Measurements from ENCODE around the gene CIAO2A.
"Not testable (repeated sequence)": the region's sequence is repeated elsewhere in the genome, so short reads cannot be mapped to it uniquely, and the experiment has no call there.

CIAO2A gene

GRCh38 chr15:64093627-64094417 is at the start of gene CIAO2A:
CIAO2A (minus strand) TSS chr15:64093838; CDS start chr15:64093768, 70 bp downstream.
- peak; percentile 98 for DNase-seq

GRCh38 chr15:64143276-64143675 is 49.6 kb upstream of the CIAO2A start:
- no peak for DNase-seq

- no peak for DNase-seq
Observed at GRCh38 chr15:64141798-64142512, 48.3 kb upstream of the CIAO2A start.

- DNase-seq: no peak
Observed at GRCh38 chr15:64138331-64138941, 44.8 kb upstream of the CIAO2A start.

GRCh38 chr15:64137226-64137833 is 43.7 kb upstream of the CIAO2A start:
- no peak for DNase-seq

GRCh38 chr15:64136347-64136746 is 42.7 kb upstream of the CIAO2A start:
- no peak for DNase-seq

- no peak for DNase-seq
Observed at GRCh38 chr15:64134345-64134829, 40.7 kb upstream of the CIAO2A start.

- no peak for DNase-seq
Observed at GRCh38 chr15:64133623-64134344, 40.1 kb upstream of the CIAO2A start.

GRCh38 chr15:64132217-64132616 is 38.6 kb upstream of the CIAO2A start:
- DNase-seq: no peak

- DNase-seq: no peak
Observed at GRCh38 chr15:64131547-64131946, 37.9 kb upstream of the CIAO2A start.

GRCh38 chr15:64130159-64130558 is 36.5 kb upstream of the CIAO2A start:
- no peak for DNase-seq

GRCh38 chr15:64127521-64128270 is 34.1 kb upstream of the CIAO2A start:
- DNase-seq: no peak

- no peak for DNase-seq
Observed at GRCh38 chr15:64125978-64126377, 32.3 kb upstream of the CIAO2A start.

- DNase-seq: no peak
Observed at GRCh38 chr15:64122936-64123351, 29.3 kb upstream of the CIAO2A start.

GRCh38 chr15:64122444-64122843 is 28.8 kb upstream of the CIAO2A start:
- no peak for DNase-seq

- DNase-seq: no peak
Observed at GRCh38 chr15:64121614-64122013, 28.0 kb upstream of the CIAO2A start.

- not testable (repeated sequence) for DNase-seq
Observed at GRCh38 chr15:64120322-64120721, 26.7 kb upstream of the CIAO2A start.

GRCh38 chr15:64117759-64118487 is 24.3 kb upstream of the CIAO2A start:
- no peak for DNase-seq

GRCh38 chr15:64112904-64113303 is 19.3 kb upstream of the CIAO2A start:
- DNase-seq: no peak

- no peak for DNase-seq
Observed at GRCh38 chr15:64112073-64112772, 18.6 kb upstream of the CIAO2A start.

All from NCI-H524 treated with DMSO at 0.1 percent for 48 hours (cell line).